ENCODE measurements around the gene TDRD10.

GRCh38 chr1:154500533-154500932 is 1.5 kb upstream of the TDRD10 start:
- no peak for TF ChIP-seq CTCF (IDR thresholded peaks at IDR 0.05)
- no peak for TF ChIP-seq POLR2A (IDR thresholded peaks at IDR 0.05)
- TF ChIP-seq POLR2AphosphoS5 (IDR thresholded peaks at IDR 0.05), result no peak
